Pulmonary artery endothelial cell (primary cell): ENCODE measurements around the gene ATXN10. TPM values are rescaled to one million over a fixed set of nuclear protein-coding genes. Genes with fewer than 3 reads are reported as not detected.

Experiments used
- DNase-seq: peaks from one replicate; pipeline ENCODE4 v3.0.0-alpha.2; 2011; ENCODE audit warnings: low read depth, low spot score
- total RNA-seq: library from RNA; depleted of rRNA; stranded (reverse); fragments of >200 nt; gene quantifications from 2 replicates; pipeline ENCODE4 v1.2.3, GENCODE V29; 2014

The ATXN10 gene
- total RNA-seq, 1 donor from 2014 or later = 76.2 TPM

DNA sequence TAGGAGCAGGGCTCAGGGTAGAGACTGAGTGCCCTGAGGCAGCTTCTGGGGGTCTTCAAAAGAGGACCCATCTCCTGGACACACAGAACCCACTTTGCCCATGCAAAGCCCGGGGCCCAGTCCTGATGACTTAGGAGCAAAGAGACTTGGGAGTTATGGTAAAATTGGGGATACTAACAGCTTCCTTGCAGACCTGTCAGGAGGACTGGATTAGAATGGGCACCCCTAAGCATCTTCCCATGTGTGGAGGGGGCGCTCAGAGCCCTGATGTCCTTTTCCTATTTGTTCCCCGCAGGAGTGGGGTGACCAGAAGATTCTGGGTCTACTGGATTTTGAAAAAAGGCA, 205.4 kb downstream of the ATXN10 start:
- DNase-seq = no peak

- no peak for DNase-seq
These were observed 206.0 kb downstream of the ATXN10 start for GRCh38 chr22:45877651-45878050.

DNA sequence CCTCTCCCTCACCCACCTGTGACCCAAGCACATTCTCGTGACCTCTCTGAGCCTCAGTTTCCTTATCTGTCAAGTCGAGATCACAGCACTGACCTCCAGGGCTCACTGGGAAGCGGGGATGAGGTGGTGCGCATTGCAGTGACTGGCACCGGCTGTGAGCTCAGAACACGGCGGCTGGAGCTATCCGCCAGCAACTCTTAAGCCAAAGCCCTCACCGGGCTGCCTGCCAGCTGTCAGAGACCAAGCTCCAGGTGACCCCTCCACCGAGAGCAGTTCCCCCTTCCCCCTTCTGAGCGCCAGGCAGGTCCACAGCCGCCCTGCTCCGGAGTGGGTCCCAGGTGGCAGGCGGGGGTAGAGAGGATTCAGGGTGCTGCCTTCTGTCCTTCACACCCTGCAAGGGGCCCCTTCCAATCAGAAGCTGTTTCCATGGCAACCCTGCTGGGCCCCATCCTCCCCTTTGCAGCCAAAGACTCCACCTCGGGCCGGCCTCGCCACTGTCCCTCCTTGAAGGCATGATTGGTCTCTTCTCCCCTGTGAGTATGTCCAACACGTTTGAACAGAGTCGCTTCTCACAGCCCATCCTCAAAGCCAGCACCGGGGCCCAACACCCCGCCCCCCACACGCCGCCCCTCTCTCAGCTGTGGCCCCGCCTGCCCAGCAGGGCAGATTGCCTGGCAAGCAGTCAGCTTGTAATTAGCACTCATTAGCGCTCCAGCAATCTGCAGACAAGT, 206.6 kb downstream of the ATXN10 start:
- DNase-seq = no peak

- no peak for DNase-seq
These were observed 207.4 kb downstream of the ATXN10 start for GRCh38 chr22:45878901-45879551.

- no peak for DNase-seq
These were observed 207.9 kb downstream of the ATXN10 start for GRCh38 chr22:45879552-45879949.

DNA sequence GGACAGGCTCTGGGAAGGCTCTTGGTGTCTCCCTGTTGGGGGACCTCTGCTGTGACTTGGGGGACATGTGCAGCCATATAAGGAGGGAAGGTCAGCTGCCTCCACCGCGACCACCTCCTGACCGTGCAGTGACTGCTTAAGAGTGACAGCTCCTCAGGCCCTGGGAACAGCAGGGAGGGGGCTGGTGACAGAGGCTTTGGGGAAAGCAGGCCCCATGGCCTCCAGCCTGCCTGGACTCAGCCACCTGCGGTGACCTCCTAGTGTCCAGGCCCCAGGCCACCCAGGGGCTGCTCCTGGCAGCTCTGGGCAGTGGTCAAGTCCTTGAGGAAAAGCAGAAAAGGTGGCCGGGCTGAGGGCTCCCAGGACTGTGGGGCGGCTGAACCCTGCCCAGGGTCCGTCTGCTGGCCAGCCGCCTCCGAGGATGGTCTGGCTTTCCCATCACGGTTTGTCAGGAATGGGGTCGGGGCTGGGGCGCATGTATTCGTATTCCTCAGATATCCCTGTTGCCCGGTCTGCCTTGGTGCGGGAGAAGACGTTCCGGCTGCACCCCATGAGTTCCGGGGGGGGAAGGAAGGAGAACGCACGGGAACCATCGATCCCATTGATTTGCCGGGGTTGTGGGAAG, 208.6 kb downstream of the ATXN10 start:
- DNase-seq = no peak

DNA sequence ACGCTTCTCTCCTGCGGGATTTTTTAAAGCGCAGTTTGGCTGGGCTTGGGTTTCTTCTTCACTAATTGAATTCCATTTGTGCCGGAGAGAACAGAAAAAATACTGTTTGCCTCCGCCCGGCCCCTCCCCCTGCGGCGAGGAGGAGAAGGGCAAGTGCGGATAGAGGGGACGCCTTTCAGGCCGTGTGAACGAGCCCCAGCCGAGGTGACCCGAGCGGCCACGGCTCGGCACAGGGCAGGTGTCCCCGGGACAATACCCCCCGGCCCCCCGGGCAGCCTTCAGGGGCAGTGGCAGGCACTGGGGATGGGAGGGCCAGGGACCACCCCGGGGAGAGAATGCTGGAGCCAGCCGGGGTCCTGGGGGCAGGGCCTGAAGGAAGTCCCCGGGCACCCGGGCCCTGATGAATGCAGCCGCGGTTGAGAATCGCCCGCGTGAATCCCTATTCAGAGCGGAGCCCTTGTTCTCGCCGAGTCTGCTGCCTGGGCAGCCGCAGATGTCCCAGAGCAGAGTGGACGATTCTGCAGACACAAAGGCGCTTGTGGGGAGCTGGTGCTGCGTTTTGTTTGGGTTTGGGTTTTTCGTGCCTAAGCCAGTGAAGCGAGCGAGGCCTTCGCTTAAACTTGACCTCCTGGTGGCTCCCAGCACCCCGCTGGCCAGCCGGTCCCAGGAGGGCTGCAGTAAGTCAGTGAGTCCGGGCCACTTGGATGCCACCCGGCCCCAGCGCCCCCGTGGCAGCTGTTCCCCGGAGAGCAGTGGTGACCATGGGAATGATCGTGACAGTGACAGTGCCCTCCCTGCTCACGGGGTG, 209.3 kb downstream of the ATXN10 start:
- DNase-seq = no peak

DNA sequence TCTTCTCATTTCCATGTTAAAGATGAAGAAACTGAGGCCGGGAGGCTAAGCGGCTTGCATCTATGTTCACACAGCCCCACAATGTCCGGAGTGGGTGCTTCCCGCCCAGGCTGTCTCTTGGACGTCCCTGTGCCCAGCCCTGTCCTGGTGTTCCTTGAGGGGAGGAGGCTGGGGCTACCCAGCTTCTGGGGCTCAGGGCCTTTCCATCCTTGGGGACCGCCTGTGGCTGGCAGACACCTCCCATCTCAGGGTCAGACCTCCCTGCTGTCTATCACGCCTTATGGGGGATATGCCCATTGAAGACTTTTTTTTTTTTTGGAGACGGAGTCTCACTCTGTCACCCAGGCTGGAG, 209.9 kb downstream of the ATXN10 start:
- no peak for DNase-seq

GRCh38 chr22:45882881-45883810, 211.5 kb downstream of the ATXN10 start:
- no peak for DNase-seq

DNA sequence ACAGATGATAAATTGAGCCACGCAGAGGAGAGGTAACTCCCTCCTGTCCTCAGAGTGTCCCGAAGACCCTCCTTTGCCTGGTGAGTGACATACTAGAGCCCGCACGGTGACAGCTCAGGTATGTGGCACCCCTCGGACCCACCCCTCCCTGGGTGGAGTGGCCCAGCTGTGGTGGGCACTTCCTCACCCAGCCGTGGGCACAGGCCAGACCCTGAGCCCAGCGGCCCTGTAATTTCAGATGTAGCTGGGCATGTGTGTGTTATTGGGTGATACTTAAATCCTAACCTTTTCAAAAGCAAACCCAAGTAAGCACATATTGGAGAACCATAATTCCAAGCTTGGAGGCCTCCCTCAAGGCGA, 212.2 kb downstream of the ATXN10 start:
- DNase-seq = no peak

DNA sequence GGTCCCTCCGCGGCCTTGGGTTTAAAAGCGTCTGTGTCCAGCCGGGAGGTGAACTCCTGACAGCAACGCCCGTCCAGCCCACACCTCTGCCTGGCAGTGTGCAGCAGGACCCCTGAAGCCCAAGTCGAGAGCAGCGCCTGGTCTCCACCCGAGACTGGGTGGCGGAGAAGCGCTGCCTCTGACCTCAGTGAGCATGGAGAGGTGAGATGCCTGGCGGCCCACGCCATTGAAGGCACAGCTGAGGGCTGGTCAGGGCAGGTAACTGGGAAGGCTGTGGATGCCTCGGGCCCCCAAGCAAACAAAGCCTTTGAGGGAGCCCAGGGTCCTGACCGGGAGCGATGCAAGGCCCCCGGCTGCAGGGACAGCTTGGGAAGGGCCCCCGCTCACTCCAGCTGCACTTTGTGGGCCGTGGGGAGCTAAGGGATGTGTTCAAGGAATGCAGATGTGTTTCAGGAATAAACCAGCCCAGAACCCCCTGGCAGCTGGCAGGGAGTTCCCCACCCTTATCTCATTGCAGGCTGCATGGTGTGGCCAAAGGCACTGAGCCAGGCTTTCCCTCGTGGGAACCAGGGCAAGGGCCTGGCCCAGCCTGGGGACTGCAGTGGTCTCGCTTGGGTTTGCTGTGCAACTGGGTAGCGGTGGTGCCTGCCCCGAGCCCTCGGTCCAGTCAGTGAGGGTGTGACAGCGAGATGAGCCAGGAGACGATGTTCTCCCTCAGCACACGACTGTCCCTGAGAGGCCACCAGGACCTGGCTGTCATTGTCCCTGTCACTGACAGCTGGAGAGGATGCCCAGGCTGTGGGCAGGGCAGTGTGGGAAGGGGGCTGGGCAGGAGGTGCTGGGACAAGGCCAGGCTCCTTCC, 212.8 kb downstream of the ATXN10 start:
- DNase-seq = no peak

DNA sequence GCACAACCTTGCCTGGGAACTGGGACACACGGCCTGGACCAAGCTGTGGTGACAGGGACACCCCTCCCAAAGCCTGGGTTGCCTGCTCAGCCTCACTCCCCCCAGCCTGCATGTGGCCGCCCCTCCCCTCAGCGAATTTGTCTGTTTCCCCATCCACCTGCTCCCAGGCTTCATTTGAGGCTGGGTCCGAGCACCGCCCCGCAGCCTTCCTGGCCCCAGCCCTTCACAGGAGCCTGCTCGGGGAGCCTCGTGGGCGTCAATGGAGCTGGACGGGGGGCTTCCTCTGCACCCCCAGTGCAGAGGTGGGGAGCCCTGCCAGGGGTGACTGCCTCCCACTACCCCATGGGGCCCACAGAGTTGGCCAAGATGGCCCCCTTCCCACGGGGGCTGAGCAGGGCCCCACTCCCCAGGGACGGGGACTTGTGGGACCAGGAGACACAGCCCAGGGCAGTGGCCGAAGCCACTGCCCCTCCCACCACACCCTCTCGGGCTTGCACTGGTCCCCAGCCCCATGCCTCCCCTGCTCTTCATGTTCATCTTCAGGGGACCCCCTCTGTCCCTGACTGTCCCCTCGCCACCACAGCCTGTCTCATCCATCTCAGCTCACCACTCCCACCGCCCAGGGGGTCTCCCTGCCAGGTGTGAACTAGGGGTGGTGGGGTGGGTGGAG, 213.7 kb downstream of the ATXN10 start:
- DNase-seq = no peak

- DNase-seq = no peak
These were observed 214.3 kb downstream of the ATXN10 start for GRCh38 chr22:45885941-45886395.

GRCh38 chr22:45886540-45886939, 214.9 kb downstream of the ATXN10 start:
- no peak for DNase-seq

- no peak for DNase-seq
These were observed 215.8 kb downstream of the ATXN10 start for GRCh38 chr22:45887202-45888131.

DNA sequence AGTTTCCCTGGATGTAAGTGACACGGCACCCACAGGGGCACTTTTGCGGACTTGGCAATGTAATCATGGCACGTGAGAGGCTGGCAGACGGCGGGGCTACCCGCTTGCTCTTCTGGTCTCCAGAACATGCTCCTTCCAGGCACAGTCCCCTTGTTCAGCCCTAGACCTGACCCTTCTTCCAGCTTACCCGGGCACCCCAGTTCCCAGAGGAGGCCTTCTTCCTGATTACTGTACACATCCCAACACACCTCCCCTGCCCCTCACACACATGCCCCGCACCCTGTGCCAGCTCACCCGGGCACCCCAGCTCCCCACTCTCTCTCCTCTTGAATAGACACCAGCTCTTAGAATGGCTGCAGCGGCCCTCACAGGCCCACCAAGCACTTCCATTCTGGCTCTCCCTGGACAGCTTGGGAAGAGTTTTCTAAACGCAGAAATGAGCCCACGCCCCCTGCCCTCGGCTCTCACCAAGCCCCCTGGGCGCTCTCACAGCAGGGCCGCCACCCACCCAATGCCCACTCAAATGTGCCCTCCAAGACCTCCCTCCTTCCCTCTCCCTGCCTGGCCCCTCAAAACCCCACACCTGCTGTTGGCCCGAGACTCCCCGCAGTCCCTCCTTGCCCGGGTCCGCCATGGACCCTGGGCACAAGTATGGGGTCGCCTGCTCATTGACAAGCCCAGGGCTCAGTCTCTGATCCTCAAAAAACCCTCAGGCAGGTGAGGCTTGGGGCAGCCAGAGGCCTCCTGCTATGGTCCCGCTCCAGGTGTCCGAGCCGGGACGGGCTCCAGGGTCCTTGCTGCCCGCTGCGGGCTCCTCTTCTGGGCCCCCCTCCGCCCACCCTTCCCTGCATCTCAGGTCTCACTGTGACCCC, 216.8 kb downstream of the ATXN10 start:
- DNase-seq = no peak

- no peak for DNase-seq
These were observed 217.5 kb downstream of the ATXN10 start for GRCh38 chr22:45889093-45889538.
